GM21529 (cell line): ENCODE results near the gene ALK.

ENCODE experiments used
- ATAC-seq: cut with Tn5 transposase; IDR thresholded peaks from one replicate; pipeline ENCODE4 v1.9.1; 2021; ENCODE audit not compliant: unreplicated experiment

ALK gene

DNA sequence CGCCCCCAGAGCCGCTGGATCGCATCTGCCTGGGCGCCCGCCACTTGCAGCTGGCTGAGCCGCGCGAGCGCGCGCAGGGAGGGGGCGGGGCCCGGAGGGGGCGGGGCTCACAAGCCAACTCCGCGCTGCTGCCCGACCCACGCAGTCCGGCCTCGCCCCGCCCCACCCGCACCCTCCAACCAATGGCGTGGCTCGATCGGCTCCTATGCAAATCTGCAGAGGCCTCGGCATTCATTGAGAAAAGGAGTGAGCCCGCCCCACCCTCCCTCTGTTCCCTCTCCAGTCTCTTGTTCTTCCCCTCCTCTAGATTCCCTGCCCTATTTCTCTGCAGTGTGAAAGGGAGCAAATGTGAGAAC is at the start of gene ALK:
Gene ALK, minus strand, starts transcription at position 27 of the 356 bp plus-strand sequence. CDS start 927 bp downstream, outside the sequence.
- no peak for ATAC-seq

DNA sequence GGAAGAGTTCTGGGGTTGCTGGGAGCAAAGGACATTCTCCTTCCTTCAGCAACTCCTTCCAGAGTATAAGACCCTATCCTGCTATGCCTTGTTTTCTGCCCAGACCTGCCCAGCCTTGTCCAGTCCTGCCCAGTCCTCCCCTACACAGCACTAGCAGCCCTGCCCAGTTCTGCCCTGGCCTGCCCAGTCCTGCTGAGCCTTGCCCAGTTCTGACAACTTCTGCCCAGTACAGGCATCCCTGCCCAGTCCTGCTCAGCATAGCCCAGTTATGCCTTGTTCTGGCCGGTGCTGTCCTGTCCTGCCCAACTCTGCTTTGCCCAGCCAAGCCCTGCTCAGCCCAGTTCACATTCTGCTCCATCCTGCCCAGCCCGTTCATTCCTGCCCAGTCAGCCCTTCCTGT is 44.9 kb upstream of the ALK start:
- no peak for ATAC-seq

DNA sequence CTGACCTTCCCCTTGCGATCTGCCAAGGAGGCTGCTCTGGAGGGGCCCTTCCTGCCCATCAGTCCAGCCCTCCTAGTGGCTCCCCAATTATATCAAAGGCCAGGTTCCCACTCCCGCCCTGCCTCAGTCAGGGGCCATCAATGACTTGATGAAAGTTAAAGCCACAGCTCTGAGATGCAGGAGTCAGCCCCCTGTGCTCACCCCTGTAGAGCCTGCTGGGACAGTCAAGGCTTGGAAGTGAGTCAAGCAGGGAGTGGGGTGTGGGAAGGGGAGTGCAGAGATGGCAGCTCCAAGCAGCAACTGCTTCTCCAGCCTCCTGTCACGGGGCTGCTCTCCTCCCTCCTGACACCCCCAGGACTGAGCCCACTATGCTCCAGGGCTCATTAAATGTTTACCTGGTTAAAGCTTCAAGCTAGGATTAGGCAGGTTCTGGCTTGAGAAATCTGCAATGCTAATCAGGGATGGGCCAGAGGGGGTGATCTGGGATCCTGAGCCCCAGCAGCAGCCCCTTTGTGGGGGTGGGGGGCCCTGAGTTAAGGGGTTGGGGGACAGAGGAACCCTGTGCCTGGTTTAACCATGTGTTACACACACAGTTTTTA is 42.7 kb upstream of the ALK start:
- no peak for ATAC-seq

DNA sequence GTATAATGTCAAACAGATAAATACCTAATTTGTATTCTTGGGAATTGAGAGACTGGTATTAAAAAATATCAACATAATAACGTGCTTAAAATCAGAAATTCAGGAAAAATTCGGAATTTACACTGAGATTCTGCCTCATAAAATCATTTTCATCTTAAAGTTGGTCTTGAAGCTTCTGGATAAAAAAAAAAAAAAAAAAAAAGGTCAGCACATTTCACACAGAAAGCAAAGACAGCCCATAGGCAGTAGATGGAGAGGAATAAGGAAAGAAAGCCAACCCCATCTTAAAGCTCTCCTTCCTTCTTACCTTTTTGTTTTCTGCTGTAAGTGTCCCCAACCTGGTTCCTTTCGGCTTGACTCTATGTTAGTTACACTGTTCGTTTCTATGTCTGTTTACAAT is 41.5 kb upstream of the ALK start:
- no peak for ATAC-seq

DNA sequence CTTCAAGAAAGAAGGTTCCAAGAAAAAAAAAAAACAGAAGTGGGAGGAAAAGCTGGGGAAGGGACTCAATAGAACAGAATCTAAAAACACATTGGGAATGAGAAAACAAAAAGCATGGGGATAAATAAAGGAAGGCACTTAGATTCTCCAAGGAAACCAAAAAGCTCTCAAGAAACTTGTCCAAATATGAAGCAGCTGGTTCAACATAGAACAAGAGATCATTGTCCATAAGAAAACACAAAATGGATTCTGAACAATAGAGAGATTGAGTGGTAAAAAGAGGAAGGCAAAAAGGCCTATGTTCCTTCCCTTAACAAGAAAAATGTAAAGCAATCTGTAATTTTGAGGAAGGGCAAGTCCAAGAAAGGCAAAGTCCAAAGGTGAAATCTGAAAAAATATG is 32.9 kb upstream of the ALK start:
- ATAC-seq = no peak

DNA sequence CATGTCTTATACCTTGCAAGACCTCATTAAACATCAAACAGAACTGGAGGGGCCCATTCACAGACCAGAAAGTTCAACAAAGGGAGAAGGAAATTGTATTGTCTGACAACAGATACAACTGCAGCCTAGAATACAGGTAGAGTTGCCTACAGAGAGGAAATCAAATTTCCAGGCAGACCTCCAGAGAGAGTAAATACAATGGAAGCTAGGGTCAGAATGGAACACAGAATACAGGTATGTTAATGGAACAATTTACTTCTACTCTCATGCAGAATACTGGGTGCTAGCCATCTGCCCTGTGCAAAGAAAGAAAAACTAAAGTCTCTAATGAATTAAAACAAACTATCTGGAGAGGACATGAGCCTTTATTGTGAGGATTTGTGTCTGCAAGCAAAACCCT is 31.6 kb upstream of the ALK start:
- no peak for ATAC-seq

DNA sequence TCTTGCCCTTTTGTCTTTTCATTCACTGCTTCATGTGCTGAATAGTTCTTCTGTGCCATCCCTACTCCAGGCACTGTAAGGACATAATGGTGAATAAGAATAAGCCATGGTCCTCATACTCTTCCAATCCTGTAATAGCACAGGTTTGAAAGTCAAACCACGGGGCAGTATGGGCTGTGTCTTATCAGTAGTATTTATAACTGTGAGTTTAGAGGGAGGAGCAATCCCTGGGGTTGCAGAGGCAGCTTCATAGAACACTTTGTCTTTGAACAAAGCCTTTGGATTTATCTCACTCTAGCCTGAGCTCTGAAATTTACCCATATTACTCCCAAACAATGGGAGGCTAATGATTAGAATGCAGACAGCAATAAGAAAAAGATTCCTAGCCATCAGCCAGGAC is 30.2 kb upstream of the ALK start:
- no peak for ATAC-seq

DNA sequence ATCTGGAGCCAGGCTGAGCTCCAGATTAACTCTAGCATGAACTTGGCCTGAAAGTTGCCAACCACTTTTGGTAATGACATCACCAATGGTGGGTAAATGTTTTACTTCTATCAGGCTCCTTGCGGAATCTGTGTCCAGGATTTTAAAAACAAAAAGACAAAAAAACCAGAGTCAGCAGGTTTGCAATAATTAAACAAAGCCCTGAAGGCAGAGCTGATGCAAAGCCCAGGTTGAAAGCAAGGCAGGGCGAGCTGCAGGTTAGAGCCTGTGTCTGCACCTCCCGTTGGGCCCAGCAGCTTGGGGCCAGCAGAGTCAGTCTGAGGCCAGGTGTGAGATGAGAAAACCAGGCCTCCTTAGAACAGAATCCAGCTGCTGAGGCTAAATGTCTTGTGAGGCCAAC is 29.1 kb upstream of the ALK start:
- no peak for ATAC-seq

DNA sequence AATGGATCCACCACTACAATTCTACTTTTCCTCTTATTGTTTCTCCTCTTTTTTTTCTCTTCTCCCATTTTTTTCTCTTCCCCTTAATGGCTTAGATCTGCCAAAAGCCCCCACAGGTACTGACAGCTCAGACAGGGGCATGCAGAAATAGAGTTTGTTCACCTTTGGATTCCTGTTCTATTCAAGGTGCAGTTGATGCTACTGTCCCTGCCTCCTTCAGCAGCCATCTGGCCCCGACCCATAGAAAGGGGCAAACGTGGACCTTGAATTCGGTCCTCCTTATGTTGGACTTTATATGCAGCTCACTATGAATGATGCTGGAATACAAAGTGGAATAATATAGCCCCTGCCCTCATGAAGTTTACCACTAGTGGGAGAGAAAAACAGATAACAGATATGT is 27.7 kb upstream of the ALK start:
- ATAC-seq = no peak

DNA sequence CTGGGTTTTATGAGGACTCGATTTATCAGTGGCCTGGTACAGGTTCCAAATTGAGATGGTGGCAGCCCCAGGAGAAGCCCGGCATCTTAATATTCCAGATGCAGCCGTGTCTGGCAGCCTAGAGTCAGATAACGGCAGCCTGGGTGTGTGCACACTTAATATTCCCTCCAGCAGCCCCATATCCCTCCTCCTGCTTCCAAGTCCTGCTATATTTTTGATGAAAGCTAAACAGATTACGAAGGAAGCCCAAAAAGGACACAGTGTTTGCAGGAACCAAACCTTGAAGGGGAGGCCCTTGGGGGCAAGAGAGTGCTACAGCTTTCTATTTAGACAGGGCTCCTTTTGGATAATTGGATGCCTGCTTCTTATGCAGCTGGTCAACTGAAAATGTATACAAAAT is 25.1 kb upstream of the ALK start:
- ATAC-seq = no peak

DNA sequence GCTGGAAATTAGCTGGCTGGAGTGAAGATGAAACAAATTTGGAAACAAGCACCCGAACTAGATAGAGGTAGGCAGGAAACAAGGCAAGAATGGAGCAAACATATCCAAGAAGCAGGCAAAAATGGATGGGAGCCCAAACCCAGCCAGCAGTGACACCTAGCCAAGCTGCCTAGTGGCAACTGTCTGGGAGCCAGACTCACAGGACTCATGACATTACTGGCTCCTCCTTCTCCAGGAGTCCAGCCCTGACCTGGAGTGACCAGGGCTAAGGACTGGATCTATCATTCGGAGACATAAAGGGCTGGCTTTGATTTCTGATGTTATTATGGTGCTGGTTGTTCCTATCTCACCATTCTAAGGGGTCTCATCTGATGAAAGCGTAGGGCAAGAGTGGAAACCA is 21.3 kb upstream of the ALK start:
- ATAC-seq = no peak

DNA sequence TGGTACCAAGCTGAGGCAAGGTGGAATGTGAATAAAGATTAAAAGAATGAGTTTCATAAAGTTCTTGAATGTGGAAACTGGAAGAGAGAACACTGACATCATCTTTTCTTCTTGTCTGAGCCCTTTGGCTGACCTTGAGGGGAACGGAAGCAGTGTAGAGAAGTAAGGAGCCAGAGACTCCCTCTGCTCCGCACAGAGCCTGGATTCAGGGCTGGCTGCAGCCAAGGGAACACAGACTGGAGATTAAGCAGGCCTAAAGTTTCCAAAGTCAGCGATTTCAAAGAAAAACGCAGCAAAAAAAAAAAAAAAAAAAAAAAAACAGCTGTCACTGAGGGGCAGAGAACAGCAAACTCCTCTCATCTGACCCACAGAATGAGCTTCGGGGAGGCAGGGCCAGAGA is 19.3 kb upstream of the ALK start:
- ATAC-seq = no peak

DNA sequence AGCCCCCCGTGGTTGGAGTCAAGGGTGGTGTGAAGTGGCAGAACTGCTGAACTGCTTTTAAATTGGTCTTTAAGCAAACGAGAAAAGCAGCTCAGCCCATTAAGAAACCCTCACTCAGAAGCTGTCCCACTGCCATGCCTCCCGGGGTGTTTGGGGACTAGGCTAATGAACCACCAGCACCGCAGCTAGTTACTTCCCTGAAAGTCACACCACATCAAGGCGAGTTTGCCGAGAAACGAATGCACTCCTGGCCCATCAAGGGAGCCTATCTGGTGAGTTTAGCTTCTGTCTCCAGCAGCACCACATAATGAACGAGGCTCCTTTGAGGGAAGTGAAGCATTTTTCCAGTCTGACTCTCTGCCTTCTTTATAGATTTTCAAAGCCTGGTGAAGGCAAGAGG is 14.6 kb upstream of the ALK start:
- ATAC-seq = no peak

DNA sequence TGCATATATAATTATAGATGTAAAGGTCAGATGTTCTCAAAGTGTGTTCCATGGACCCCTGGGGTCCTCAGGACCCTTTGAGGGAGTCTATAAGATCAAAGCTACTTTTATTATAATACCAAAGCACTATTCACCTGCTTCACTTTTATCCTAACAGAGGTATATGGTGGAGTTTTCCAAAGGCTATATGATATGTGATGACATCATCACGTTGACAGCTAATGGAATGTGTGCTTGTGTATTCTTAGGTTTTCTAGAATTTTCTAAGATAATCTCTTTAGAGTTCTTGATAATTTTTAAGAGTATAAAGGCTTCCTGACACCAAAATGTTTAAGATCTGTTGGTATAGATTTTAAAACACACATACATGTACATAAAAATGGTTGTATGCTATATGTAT is 10.4 kb upstream of the ALK start:
- no peak for ATAC-seq

DNA sequence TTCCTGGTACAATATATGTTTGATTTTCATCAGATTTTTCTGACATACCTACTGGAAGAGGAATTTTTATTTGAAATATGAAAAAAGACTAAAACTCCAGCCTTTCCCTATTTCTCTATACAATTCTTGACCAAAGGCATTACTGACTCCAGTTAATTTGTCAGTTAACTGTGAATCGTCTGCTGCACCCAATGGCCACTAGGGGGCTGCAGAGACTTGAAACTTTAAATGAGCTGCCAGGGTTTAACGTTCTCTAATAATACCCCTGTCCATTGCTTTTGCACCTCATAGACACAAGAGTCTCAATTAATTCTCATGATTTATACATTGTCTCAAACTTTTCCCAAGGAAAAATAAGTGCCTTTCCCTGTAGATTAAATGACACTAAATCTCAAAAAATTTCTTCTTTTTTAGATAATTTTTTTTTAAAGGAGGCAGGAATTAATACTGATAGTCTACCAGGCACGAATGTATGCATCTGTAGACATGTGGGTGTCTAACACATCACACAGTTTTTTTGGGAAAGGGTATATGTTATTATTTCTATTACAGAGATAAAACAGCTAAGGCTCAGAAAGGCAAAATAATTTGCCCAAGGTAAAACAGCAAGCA is 1.8 kb upstream of the ALK start:
- peak; percentile 61 for ATAC-seq

DNA sequence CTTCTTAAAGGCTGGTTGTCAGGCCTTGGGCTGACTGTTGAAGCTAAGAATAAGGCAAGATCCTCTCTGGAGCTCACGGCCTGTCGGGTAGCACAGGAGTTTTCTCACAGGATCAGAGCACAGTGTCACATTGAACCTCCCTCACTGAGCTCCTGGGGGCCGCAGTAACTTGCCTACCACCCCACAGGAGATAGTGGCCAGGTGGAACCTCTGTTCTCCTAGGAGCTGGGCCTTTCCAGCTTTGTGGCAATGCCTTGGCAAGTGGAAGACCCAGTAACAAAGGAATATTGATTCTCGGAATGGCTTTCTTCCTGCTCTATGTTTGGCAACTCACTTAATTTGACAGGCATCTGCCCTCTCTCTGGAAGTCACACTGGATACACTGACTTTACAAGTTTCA is 1.2 kb upstream of the ALK start:
- ATAC-seq = no peak

DNA sequence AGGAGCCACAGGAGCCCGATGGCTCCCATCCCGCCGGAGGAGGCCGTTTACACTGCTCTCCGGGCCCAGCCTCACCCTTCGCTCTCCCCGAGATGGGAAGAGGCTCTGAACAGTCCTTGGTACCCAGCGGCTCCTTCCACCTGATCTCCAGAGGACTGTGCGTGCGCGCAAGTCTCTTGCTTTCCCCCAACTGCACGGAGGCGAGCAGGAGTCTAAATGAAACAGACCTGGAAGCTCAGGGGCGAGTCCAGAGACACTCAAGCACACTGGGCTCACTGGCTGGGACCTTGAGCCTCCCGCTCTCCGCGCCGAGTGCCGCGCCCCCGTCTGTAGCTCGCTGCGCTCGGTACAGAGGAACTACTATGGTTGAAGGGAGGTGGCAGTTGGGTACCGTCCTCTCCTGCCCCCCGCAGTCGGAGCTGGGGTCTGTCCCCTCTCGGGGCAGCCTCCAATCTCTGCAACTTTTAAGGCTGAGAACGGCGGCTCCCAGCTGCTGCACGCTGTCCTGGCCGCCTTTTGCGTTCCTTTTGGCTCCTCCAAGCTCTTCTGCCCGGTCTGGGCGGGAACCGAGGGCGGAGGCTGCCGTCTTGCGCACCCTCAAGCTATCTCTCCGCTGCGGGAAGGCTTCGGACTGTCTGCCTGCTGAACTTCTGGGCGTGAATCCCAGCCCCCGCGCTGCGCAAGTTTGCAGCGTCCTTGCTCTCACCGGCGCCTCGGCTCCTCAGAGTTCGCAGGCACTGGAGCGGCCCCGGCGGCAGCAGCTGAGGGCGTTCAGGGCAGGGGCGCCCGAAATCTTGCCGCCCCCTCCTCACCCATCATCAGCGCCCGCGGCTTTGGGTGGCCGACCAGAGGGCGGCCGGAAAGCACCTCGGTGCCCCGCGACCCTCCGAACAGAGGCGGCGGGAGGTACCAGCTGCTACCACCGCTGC is 491 bp downstream of the ALK start:
- no peak for ATAC-seq

DNA sequence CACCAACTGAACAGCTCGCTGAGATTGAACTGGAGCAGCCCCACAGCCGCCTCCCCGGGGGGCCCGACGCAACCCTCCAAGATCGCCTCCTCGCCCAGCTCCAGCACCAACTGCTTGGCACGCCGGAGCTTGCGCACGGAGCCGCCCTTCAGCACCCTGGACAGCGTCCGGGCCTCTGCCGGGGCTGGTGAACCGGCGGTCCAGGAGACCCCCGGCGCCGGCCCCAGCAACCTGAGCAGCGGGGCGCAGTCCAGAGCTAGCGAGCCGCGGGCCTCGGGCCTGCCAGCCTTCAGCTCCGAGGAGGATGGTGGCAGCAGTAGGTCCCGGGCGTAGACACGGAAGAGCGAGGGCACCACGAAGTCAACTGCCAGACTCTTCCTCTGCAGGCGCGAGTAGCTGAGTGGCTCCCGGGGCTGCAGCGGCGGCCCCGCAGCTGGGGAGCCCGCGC is 1.2 kb downstream of the ALK start:
- no peak for ATAC-seq

DNA sequence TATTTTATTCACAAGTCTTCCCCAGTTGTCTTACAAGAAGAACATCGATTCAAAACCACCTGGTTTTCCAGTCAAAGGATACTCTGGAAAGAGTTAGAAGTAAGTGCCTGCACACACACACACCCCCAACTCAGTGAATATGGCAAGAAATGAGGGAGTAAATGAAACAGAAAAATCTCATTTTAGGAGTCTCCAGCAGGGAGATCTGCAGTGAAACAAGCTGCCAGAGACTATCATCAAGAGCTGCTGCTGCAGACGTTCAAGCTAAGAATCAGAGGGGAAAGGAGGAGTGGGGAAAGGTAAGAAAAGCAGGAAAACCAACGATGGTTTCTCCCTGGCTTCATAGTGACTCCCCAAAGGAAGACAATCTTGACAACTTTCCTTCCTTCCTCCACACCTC is 2.4 kb downstream of the ALK start:
- ATAC-seq = no peak

DNA sequence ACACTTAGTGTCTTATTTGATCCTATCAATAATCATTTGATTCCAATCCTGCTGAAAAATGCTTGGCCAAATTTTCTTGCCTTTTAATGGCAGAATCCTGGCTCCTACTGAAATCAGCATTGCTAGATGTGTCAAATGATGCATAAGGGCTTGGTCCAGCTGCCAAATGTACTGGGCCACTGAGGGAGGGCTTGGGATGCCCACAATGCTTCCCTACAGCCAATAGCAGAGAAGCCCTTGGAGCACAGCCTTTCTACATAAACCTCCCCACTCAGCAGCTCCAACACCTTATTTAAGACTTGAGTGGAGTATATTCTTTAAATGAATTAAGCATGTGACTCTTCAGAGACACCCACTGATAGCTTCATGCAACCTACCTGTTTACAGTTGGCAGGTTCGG is 3.6 kb downstream of the ALK start:
- no peak for ATAC-seq

DNA sequence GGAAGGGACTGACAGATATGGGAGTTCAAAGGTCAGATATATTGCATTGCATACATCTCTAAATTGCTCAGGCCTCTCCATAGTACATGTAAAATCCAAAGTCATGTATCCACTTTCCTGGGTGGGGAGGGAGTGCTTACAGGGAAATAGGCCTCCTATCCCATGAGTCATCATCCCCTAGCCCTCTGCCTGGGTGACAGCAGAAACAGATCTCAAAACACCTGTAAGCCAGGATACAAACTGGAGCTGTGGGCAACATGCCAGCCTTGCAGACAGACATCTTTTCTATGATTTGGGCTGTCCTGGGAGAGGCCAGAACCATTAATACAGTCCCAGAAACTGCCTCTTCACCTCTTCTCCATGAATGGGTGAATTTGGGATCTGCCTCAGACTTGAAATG is 4.8 kb downstream of the ALK start:
- no peak for ATAC-seq

DNA sequence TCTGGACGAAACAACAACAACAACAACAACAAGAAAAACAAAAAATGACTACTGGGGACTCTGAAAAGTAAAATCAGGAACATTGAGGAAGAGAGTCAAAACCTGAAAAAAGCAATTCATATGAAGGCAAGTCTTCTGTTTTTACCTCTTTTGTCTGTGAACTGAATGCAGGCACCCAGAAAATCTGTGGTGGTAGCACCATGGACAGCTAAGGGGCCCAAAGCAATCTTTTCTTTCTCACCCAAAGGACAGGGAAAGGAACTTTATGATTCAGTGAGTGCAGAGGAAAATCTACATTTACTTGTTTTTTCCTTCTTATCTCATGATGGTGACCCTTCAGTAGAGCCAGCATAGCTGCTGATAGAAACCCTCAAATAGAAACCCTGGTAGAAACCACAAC is 10.4 kb downstream of the ALK start:
- no peak for ATAC-seq
